ENCODE data around the gene TIMM8A. TPM values are rescaled to one million over a fixed set of nuclear protein-coding genes. Genes with fewer than 3 reads are reported as not detected.
A peak's percentile ranks its signal among the peaks of the same experiment; 100 is the strongest.
"Not testable (repeated sequence)": the region's sequence is repeated elsewhere in the genome, so short reads cannot be mapped to it uniquely, and the experiment has no call there.

TIMM8A gene
- total and polyA plus RNA-seq, 2 experiments from 2014 or later = 3.6 to 14.2 TPM

DNA sequence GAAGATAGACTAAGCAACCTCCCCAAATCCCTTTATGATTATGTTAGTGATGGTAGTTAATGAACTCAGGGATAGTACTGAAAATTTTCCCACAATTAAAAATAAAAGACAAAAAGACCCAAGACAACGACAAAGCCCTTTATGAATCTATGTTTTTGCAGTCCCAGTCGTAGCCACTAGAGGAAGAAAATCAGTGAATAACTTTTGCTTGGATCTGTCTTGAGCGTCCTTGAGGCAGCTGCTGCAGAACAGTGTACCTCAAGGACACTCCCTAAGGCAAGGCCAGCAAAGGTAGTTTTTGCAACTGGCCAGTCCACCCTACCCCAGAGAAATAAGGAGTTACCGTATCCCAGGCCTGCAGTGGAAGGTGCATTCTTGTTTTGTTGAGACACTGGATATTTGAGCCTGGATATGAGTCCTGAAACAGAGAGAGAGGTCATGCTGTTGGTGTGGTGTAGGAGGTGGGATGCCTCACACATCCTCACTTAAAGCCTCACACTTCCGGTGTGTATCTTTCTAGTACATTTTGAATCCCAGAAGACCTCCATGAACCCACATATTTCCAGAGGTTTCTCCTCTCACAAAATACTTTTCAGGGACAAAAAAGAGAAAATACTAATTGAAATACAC lies 8.7 kb upstream of the TIMM8A start:
- peak in 1 of 2 donors; percentile 17 for DNase-seq (ENCODE audit: low read depth in 1 of 2, low spot score in 1 of 2)
- H3K4me3 ChIP-seq = no peak overlapping the region
- TF ChIP-seq, protein P1, sequence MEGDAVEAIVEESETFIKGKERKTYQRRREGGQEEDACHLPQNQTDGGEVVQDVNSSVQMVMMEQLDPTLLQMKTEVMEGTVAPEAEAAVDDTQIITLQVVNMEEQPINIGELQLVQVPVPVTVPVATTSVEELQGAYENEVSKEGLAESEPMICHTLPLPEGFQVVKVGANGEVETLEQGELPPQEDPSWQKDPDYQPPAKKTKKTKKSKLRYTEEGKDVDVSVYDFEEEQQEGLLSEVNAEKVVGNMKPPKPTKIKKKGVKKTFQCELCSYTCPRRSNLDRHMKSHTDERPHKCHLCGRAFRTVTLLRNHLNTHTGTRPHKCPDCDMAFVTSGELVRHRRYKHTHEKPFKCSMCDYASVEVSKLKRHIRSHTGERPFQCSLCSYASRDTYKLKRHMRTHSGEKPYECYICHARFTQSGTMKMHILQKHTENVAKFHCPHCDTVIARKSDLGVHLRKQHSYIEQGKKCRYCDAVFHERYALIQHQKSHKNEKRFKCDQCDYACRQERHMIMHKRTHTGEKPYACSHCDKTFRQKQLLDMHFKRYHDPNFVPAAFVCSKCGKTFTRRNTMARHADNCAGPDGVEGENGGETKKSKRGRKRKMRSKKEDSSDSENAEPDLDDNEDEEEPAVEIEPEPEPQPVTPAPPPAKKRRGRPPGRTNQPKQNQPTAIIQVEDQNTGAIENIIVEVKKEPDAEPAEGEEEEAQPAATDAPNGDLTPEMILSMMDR (IDR thresholded peaks at IDR 0.05; ENCODE audit: low read depth, low read length) = peak; percentile 41
- H3K9me3 ChIP-seq (ENCODE audit: low read depth) = no peaks in the 10 kb centered on the region
- no peaks in the 10 kb centered on the region for H3K36me3 ChIP-seq
- no peaks in the 10 kb centered on the region for H3K4me1 ChIP-seq (ENCODE audit: low read depth)
- H3K27me3 ChIP-seq = no peaks in the 10 kb centered on the region
- no peak overlapping the region for H3K27ac ChIP-seq

DNA sequence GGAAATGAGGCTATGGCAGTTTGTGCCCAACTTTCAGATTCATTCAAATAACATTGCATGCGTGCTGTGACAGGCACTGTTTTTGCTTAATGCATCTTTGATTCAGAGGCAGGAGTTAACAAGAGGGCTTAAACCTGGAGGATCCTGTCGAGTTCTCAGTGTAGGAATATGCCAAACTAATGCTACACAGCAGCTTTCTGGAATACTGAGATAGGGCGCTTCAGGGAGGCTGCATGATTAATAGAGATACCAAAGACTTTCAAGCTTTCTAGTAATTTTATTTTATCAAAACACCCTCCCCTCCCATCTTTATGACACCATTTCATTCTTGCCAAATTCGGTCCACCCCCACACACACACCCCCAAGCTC lies 636 bp upstream of the TIMM8A start:
- TF ChIP-seq, protein P1 (IDR thresholded peaks at IDR 0.05; ENCODE audit: low read depth, low read length) = no peak
- Histone ChIP-seq H3K27me3 (no peaks in the 10 kb centered on the region), H3K27ac (peak overlapping the region; percentile 35), H3K4me1 (ENCODE audit: low read depth) (no peaks in the 10 kb centered on the region), H3K4me3 (peak overlapping the region; percentile 44), H3K36me3 (no peaks in the 10 kb centered on the region), H3K9me3 (ENCODE audit: low read depth) (no peaks in the 10 kb centered on the region)
- no peak for DNase-seq (ENCODE audit: low read depth in 1 of 2, low spot score in 1 of 2)

DNA sequence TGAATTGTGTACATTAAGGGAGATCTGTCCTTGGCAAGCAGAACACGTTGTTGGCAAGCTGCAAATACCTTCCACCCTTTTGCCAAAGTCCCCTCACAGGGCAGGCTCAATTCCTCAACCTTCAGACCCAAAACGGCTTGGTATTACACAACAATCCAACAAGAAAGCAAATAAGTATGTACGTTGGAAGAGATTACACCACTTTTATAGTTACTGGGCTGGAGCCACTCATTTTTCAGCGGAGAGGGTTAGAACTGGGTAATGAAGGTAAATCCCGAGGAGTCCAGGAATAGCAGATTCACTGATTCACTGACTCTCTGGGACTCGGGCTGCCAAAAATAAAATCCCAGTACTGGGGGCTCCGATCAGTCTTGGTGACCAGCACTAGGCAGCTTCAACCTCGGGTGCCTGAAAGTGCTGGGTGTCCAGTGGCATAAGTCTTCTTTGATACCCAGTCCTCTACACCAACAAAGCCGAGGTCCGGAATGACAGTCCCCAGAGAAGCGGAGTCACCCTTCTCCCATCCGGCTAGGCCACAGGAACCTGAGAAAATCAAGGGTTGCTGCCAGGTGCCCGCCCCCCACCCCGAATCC lies 587 bp downstream of the TIMM8A start:
- peak in 1 of 2 donors; percentile 39 for DNase-seq (ENCODE audit: low read depth in 1 of 2, low spot score in 1 of 2)

DNA sequence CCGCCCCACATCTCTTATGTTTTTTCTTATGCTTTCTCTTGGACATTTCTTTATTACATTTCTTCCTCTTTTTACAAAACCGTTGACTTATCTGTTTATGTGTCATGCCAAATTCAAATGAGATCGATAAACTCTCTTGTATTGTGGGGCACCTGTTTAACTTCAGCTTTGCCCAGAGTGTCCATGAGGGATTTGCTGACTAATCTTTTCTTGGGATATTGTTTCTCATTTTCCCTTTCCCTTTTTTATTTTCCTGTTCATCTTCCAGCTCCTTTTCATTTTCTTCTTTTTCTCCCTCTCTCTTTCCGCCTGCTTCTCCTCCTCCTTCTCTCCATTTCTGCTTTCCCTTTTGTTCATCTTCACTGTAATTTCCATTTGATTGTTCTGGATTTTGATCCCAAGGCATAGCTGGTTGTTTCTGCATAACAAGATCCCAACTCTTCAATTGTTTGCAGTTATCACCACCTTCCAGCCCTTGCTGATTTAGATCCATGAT lies 10.7 kb downstream of the TIMM8A start:
- Histone ChIP-seq H3K4me1 (ENCODE audit: low read depth) (no peaks in the 10 kb centered on the region), H3K36me3 (no peaks in the 10 kb centered on the region), H3K9me3 (ENCODE audit: low read depth) (no peaks in the 10 kb centered on the region), H3K27me3 (no peaks in the 10 kb centered on the region), H3K4me3 (no peak overlapping the region), H3K27ac (no peak overlapping the region)
- DNase-seq (ENCODE audit: low read depth in 1 of 2, low spot score in 1 of 2) = no peak
- TF ChIP-seq, protein P1 (IDR thresholded peaks at IDR 0.05; ENCODE audit: low read depth, low read length) = no peak

More for the DNA sequence above, 587 bp downstream of the TIMM8A start:
- TF ChIP-seq, protein P1 (IDR thresholded peaks at IDR 0.05; ENCODE audit: low read depth, low read length) = no peak
- peak overlapping the region; percentile 44 for H3K4me3 ChIP-seq
- no peaks in the 10 kb centered on the region for H3K27me3 ChIP-seq
- H3K9me3 ChIP-seq (ENCODE audit: low read depth) = no peaks in the 10 kb centered on the region
- H3K36me3 ChIP-seq = no peaks in the 10 kb centered on the region
- peak overlapping the region; percentile 64 for H3K27ac ChIP-seq
- H3K4me1 ChIP-seq (ENCODE audit: low read depth) = no peaks in the 10 kb centered on the region

DNA sequence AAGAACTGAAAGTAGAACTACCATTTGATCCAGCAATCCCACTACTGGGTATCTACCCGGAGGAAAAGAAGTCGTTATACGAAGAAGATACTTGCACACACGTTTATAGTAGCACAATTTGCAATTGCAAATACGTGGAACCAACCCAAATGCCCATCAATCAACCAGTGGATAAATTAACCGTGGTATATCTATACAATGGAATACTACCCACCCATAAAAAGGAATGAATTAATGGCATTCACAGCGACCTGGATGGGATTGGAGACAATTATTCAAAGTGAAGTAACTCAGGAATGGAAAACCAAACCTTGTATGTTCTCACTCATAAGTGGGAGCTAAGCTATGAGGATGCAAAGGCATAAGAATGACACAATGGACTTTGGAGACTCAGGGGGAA lies 14.2 kb downstream of the TIMM8A start:
- H3K27ac ChIP-seq; H3K4me1 ChIP-seq (ENCODE audit: low read depth); H3K4me3 ChIP-seq; DNase-seq (ENCODE audit: low read depth in 1 of 2, low spot score in 1 of 2); H3K27me3 ChIP-seq; H3K36me3 ChIP-seq; H3K9me3 ChIP-seq (ENCODE audit: low read depth): not testable (repeated sequence)

DNA sequence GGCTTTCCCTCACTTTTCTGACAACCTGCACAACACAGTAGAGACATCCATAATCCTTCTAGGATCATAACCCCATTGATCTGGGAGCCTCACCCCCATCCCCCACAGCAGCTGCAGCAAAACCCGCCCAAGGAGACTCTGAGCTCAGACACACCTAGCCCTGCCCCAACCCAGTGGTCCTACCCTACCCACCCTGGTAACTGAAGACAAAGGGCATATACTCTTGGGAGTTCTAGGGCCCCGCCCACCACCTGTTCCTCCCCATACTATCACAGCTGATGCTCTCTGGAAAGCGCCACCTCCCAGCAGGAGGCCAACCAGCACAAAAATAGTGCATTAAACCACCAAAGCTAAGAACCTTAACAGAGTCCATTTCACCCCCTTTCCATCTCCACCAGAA lies 21.9 kb downstream of the TIMM8A start:
- not testable (repeated sequence) for H3K27ac ChIP-seq; DNase-seq (ENCODE audit: low read depth in 1 of 2, low spot score in 1 of 2); H3K4me3 ChIP-seq; H3K9me3 ChIP-seq (ENCODE audit: low read depth); H3K4me1 ChIP-seq (ENCODE audit: low read depth); H3K27me3 ChIP-seq; H3K36me3 ChIP-seq
